HG03045 (cell line): ENCODE results near the gene CACNA2D4.
"Not testable (repeated sequence)": the region's sequence is repeated elsewhere in the genome, so short reads cannot be mapped to it uniquely, and the experiment has no call there.

Experiments
- ATAC-seq: cut with Tn5 transposase; IDR thresholded peaks from one replicate; pipeline ENCODE4 v1.9.1; 2021; ENCODE audit warnings: mild to moderate bottlenecking, moderate library complexity; ENCODE audit not compliant: unreplicated experiment

CACNA2D4 gene, protein sequence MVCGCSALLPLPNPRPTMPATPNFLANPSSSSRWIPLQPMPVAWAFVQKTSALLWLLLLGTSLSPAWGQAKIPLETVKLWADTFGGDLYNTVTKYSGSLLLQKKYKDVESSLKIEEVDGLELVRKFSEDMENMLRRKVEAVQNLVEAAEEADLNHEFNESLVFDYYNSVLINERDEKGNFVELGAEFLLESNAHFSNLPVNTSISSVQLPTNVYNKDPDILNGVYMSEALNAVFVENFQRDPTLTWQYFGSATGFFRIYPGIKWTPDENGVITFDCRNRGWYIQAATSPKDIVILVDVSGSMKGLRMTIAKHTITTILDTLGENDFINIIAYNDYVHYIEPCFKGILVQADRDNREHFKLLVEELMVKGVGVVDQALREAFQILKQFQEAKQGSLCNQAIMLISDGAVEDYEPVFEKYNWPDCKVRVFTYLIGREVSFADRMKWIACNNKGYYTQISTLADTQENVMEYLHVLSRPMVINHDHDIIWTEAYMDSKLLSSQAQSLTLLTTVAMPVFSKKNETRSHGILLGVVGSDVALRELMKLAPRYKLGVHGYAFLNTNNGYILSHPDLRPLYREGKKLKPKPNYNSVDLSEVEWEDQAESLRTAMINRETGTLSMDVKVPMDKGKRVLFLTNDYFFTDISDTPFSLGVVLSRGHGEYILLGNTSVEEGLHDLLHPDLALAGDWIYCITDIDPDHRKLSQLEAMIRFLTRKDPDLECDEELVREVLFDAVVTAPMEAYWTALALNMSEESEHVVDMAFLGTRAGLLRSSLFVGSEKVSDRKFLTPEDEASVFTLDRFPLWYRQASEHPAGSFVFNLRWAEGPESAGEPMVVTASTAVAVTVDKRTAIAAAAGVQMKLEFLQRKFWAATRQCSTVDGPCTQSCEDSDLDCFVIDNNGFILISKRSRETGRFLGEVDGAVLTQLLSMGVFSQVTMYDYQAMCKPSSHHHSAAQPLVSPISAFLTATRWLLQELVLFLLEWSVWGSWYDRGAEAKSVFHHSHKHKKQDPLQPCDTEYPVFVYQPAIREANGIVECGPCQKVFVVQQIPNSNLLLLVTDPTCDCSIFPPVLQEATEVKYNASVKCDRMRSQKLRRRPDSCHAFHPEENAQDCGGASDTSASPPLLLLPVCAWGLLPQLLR

DNA sequence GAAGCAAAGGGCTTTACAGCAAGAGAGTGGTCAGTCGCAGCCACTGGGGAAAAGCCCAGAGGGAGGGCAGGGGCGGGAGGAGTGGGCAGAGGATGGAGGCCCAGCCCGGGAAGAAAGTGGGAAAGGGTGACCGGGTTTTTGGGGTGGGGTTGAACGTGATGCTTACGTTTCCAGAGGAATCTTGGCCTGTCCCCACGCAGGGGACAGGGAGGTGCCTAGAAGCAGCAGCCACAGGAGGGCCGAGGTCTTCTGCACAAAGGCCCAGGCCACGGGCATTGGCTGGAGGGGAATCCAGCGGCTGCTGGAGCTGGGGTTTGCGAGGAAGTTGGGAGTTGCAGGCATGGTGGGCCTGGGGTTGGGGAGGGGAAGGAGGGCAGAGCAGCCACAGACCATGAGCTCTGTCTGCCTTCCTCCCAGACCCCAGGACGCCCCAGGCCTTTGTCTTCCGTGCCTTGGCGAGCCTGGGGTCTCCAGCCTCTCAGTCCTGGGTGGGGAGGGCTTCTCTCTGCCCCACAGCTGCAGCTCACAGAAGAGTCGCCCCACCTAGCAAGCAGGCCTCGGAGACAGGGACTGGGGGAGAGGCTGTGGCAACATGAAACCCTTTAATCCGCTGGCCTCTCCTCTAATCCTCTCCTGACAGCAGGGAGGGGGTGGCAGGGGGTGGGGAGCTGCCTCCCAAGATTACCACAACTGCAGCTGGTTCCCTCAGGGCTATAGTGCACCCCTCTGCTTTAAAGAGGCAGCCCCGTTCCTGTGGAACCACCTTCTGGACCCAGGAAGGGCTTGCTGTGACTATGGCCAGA, at the start of gene CACNA2D4:
TSS of gene CACNA2D4 (minus strand) at position 572 of the 803 bp plus-strand sequence. CDS start at position 393, 179 bp downstream.
- no peak for ATAC-seq

- no peak for ATAC-seq
Observed at GRCh38 chr12:1966561-1967226, 48.2 kb upstream of the CACNA2D4 start.

DNA sequence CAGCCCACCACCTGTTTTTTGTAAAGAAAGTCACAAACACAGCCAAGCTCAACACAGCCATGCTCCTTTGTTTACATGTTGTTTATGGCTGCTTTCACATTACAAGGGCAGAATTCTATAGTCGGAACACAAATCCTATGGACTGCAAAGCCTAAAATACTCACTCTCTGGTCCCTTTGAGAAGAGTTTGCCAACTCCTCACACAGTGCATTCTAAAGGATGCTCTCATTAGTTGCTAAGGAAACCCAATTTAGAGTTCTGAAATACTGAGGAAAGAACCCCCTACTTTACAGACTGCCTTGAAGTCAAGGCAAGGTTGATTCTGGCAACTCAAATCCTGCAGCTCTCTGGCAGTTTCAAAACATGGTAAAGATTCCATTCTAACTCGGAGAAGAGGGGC, 47.5 kb upstream of the CACNA2D4 start:
- no peak for ATAC-seq

GRCh38 chr12:1962051-1963020, 43.9 kb upstream of the CACNA2D4 start:
- ATAC-seq = no peak

DNA sequence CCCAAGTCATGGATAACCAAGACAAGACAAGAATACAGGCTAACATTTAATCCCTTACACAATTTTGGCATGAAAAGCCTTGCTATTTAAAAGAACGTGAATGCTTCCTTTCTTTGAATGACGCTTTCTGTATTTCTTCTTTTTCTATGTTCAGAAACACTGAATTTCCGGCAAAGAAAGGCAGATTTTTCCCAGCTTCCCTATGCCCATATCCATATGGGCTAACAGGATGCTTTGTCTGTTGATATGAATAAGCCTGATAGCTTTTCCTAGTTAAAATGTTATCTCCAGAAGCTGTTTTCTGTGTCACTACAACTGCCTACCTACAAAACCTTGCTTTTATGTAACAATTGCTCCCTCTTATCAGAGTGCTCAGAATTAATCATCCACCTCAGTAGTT, 38.3 kb upstream of the CACNA2D4 start:
- ATAC-seq = no peak

- ATAC-seq = no peak
Observed at GRCh38 chr12:1949771-1950470, 31.5 kb upstream of the CACNA2D4 start.

GRCh38 chr12:1948883-1949282, 30.4 kb upstream of the CACNA2D4 start:
- no peak for ATAC-seq

- no peak for ATAC-seq
Observed at GRCh38 chr12:1947081-1947480, 28.6 kb upstream of the CACNA2D4 start.

- no peak for ATAC-seq
Observed at GRCh38 chr12:1946296-1946695, 27.8 kb upstream of the CACNA2D4 start.

DNA sequence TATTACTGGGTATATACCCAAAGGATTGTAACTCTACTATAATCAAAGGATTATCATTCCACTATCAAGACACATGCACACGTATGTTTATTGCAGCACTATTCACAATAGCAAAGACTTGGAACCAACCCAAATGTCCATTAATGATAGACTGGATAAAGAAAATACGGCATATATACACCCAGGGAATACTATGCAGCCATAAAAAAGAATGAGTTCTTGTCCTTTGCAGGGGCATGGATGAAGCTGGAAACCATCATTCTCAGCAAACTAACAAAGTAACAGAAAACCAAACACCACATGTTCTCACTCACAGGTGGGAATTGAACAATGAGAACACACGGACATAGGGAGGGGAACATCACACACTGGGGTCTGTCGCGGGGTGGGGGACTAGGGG, 27.1 kb upstream of the CACNA2D4 start:
- ATAC-seq = not testable (repeated sequence)

DNA sequence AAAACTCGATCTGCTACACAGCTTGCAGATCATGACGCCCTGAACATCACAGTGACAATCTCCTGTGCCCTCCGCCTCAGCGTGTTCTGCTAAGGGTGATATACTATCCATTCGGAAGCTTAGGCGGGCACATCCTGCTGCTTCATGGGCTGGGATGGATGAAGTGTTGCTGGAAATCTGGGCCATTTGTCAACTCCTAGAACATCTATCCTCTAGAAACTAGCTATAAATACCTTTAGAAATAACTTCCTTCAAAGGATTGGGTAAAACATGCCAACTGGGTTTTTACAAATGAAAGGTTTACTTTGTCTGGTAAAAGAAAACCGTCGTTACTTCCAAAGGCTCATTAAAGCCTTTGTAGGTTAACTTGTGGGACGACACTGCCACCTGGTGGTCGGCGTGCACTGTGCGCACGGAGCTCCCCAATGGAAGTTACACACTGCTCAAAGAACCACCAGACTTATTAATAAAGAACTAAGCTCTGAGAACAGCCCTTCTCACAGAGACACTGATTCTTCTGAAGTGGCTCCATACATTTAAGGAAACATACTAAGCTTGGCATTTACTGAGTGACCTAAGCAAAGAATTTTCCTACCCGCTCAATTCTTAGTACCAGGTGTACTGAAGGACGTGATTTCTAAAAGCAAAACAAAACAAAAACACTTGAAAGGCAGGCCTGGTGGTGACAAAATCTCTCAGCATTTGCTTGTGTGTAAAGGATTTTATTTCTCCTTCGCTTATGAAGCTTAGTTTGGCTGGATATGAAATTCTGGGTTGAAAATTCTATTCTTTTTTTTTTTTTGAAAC, 21.6 kb upstream of the CACNA2D4 start:
- ATAC-seq = no peak

GRCh38 chr12:1939331-1939730, 20.9 kb upstream of the CACNA2D4 start:
- ATAC-seq = no peak

GRCh38 chr12:1937481-1938224, 19.2 kb upstream of the CACNA2D4 start:
- no peak for ATAC-seq

DNA sequence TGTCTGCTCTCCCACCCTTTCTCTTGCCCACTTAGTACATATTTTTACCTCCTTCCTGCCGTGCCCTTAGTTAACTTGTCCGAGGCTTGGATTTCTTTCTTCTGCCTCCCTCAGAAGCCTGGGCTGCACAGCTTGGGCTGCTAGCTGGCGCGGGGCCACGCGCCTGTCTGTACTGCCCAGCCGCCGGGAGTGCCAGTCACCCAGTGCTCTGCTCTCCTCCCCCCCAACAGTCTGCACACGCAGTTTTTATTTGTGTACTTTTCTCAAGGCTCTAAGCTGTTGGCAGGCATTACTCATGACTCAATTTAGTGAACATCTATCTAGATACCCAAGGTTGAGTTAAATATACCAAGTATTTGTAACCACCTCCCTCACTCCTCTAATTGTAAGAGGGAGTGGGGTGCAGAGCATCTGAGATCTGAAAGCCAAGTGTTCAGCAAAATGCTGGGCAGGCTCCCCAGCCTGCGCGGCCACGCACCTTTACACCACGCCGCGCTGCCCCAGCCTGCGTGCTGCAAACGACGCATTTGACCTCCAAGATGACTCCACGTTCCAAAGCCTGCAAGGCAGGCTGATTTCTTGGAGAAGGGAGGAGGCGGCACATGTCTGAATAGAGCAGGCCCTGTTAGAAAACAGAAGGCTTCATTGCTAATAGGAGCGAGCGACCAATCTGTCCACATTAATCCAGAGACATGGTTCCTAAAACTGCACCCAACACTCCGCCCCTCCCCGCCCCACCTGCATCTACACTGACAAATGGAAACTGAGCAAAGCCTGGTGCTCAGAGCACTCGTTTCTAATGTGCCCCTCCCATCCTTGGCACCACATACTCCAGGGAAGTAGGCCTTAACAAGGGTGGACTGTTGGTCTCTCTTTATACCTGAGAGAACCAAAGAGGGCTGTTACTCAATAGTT, 18.2 kb upstream of the CACNA2D4 start:
- ATAC-seq = no peak

DNA sequence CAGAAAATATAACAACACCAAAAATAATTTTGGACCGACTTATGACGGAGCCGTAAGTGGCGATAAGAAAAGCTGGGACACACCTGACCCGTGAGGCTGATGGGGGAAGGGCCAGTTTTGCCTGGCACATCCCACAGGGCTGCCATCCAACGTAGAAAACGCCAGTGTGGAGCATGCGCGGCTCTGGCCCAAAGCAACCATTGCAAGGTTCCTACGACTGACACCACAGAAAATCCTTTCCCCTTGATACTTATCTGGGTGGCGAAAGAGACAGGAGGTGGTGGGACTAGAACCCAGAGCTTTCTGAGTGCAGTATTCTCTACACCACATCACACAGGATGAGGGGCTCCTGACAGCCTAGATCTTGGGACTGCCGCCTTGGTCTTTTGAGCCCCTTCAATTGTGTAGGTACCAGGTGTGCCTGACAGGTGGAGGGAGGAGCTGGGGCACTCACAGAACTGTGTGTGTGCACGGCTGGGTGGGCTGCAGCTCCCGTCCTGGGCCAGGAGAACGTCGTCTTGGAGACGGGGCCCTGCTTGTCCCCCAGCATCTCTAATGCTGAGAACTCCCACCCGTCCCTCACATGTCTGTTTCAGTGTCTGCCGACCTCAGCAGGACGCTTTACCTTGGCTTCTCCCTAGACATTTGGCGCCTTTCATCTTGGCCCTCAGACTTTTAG, 17.4 kb upstream of the CACNA2D4 start:
- ATAC-seq = no peak
